ENCODE measurements around the gene ADH4.

Gene ADH4

DNA sequence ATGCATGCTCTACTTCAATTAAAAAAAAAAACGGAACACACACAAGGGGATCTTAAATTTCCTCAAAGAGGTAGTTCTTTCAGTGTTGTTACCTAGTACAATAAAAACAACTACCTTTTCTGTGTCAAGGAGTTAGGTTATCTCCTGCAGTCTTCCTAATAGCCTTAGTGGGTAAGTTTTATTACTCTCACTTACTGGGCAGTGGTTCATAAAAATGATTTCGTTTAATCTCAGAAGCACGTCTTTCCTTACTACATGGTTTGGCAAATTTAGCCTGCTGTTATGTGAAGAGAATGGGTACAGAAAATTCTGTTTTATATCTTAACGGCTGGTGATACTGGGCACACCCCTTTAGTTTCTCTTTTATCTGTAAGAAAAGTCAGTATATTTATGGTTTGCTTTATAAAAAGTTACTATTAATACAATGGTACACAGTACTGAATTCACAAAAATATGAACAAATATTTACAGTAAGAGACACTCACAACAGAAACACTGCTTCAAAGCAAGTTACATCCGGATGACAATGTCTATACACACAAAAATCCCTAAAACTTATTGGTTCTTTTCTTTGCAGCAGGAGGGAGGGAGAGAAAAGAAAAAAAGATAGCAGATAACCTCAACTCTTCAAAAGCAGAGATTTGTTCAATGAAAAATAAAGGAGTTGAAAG is 64.3 kb downstream of the ADH4 start:
- DNase-seq (ENCODE audit: low spot score), result no peak

DNA sequence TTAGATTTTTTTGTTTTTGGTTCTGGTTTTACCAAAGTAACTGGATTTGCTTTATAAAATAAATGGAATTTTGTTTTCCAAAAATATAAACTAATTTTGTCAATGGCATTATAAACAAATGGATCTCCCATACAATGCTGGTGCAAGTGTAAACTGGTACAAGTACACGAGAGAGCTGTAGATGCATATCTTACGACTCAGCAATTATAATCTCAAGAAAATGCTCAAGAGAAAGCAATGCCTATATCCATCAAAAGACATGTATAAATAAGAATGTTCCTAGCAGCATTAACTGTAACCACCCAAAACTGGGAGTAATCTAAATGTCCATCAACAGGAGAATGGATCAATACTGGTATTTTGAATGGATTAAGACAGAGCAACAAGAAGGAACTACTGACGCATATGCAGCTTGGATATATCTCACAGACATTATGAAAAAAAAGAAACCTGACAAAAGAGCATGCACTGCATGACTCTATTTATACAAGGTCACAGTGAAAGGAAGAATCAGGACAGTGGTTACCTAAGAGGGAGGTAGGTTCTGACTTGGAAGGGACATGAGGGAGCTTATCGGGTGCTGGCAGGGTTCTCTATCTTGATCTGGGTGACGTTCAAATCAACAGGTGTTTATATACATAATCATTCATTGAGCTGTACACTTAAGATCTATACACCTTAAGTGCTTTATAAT is 65.0 kb downstream of the ADH4 start:
- no peak for DNase-seq (ENCODE audit: low spot score)

DNA sequence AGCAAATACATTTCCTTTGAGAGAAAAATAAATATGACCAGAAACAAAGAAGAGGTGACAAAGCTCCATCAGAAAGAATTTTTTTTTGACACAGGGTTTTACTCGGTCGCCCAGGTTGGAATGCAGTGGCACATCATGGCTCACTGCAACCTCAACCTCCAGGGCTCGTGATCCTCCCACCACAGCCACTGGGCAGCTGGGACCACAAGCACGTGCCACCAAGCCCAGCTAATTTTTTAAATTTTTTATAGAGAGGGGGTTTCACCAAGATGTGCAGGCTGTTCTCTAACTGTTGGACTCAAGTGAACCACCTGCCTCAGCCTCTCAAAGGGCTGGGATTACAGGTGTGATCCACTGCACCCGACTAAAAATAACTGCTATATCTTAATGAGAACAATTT is 65.8 kb downstream of the ADH4 start:
- no peak for DNase-seq (ENCODE audit: low spot score)

DNA sequence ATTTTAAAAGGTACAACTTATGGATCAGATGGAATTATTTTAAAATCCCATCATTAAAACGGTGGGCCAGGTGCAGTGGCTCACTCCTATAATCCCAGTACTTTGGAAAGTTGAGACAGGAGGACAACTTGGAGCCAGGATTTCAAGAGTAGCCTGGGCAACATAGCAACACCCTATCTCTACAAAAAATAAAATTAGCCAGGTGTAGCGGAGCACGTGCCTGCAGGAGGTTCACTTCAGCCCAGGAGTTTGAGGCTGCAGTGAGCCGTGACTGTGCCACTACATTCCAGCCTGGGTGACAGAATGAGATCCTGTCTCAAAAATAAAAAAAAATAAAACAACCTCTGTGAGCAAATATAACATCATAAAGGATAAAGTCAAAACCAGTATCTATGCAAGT is 66.9 kb downstream of the ADH4 start:
- no peak for DNase-seq (ENCODE audit: low spot score)

DNA sequence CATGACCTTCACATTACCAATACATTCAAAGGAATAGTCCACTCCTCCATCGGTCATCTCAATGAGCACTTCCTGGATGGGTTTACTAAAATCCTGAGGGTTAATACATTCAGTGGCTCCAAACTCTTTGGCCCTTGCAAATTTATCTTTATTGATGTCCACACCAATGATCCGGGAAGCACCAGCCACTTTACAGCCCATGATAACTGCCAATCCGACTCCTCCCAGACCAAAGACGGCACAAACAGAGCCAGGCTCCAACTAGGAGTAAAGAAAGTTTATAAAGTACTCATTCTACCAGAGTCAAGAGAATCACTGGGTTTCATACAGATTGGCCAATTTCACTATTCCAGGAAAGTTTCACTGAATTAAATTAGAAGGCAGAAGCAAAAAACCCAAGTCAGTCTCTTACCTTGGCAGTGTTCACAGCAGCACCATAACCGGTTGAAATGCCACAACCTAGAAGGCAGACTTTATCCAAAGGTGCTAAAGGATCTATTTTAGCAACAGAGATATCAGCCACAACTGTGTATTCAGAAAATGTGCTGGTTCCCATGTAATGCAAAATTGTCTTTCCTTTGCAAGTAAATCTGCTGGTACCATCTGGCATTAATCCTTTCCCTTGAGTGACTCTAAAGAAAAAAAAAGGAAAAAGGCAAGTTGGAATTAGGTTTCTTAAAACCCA is 67.7 kb downstream of the ADH4 start:
- DNase-seq (ENCODE audit: low spot score), result no peak

DNA sequence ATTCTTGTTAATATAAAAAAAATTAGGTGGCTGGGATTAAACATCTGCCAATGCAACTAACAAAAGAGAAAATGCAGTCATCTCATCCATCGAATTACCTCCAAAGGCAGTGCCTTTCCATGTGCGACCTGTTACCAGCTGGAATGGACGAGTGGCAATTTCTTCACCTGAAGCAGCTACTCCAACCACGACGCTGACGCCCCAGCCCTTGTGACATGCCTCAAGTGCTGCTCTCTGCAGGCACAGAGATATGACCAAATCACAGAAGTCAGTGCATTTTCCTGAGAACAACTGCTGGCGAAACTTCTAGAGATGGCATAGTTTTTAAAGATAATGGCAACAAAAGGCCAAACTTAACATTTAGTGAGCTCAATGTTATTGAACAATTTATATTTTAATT is 69.3 kb downstream of the ADH4 start:
- DNase-seq (ENCODE audit: low spot score), result no peak

Data from COLO829 (cell line).